Measurements from ENCODE around the gene GRHPR. TPM values are rescaled to one million over a fixed set of nuclear protein-coding genes. Genes with fewer than 3 reads are reported as not detected.

Gene GRHPR
- total and polyA plus RNA-seq, 2 of the 8 experiments (the other 6 are each of a cell fraction or from before 2014, with no cell fraction given), result 97.0 to 201 TPM

GRCh38 chr9:37395229-37395628 lies 27.3 kb upstream of the GRHPR start:
- DNase-seq (ENCODE audit: low read depth in 1 of 2, low spot score in 2 of 2), result no peak
- Histone ChIP-seq H2AK5ac (ENCODE audit: low read depth, low read length) (no peak overlapping the region), H4K8ac (ENCODE audit: extremely low read depth, insufficient read depth, low read length) (no peak overlapping the region; the same call in 1 of the 2 replicates), H3K79me2 (ENCODE audit: control insufficient read depth in 1 of 2, insufficient read depth in 2 of 2, low read length in 2 of 2) (no peaks in the 10 kb centered on the region), H3K23me2 (ENCODE audit: low read depth, low read length) (no peaks in the 10 kb centered on the region), H2BK12ac (ENCODE audit: low read depth, low read length) (no peak overlapping the region), H3K27ac (ENCODE audit: low read depth, low read length) (no peak overlapping the region), H3K4me3 (ENCODE audit: extremely low read depth in 1 of 4, insufficient read depth in 2 of 4, low read depth in 3 of 4, low read length in 4 of 4) (no peak overlapping the region), H2BK15ac (ENCODE audit: low read length) (no peak overlapping the region), H4K20me1 (replicated peaks in 1 of 2; ENCODE audit: control insufficient read depth in 1 of 2, insufficient read depth in 2 of 2, low read length in 2 of 2) (no peaks in the 10 kb centered on the region), H3K9ac (replicated peaks in 1 of 4; ENCODE audit: extremely low read depth in 1 of 4, low read depth in 3 of 4, low read length in 3 of 4) (no peak overlapping the region), H3K4me1 (replicated peaks in 1 of 4; ENCODE audit: control insufficient read depth in 3 of 4, insufficient read depth in 4 of 4, low read length in 3 of 4) (no peaks in the 10 kb centered on the region; a peak in 1 of 7 replicates), H3K36me3 (ENCODE audit: control insufficient read depth in 2 of 4, insufficient read depth in 4 of 4, low read length in 3 of 4) (no peaks in the 10 kb centered on the region), H3K9me3 (ENCODE audit: insufficient read depth in 2 of 2, low read depth in 1 of 2, low read length in 1 of 2) (no peaks in the 10 kb centered on the region), H2BK20ac (ENCODE audit: low read length) (no peak overlapping the region), H3K4ac (replicated peaks; ENCODE audit: insufficient read length, low read depth, low read length) (no peak overlapping the region), H3K4me2 (ENCODE audit: insufficient read depth in 1 of 2, low read depth in 2 of 2, low read length in 2 of 2) (no peak overlapping the region), H3K14ac (ENCODE audit: insufficient read length) (no peak overlapping the region), H4K5ac (ENCODE audit: insufficient read length, low read depth, low read length) (no peak overlapping the region), H2AFZ (ENCODE audit: low read length) (no peak overlapping the region), H3K27me3 (replicated peaks in 1 of 4; ENCODE audit: control insufficient read depth in 3 of 4, extremely low read depth in 1 of 4, insufficient read depth in 3 of 4, low read length in 3 of 4) (no peaks in the 10 kb centered on the region), H3K18ac (ENCODE audit: extremely low read depth, low read length) (no peak overlapping the region; the same call in 1 of the 2 replicates), H3K23ac (ENCODE audit: insufficient read length) (no peak overlapping the region), H3K56ac (replicated peaks; ENCODE audit: insufficient read length, low read depth, low read length) (no peak overlapping the region), H2BK120ac (replicated peaks; ENCODE audit: low read depth, low read length) (no peak overlapping the region), H2BK5ac (ENCODE audit: low read depth, low read length) (no peak overlapping the region), H3K79me1 (ENCODE audit: low read depth, low read length) (no peaks in the 10 kb centered on the region), H4K91ac (replicated peaks; ENCODE audit: insufficient read length, low read length) (no peak overlapping the region)
- 78% methylated on average over 12 of the region's 12 CpGs; no CpG with 5 or more reads in 1 of the 2 experiments for WGBS, 2 experiments (ENCODE audit: extremely low coverage in 1 of 2, insufficient coverage in 1 of 2, insufficient read length in 1 of 2, insufficient replicate concordance in 2 of 2, low coverage in 1 of 2, low lambda C conversion rate in 2 of 2, missing lambda C conversion rate in 1 of 2)
- TF ChIP-seq GTF2F1 (IDR thresholded peaks at IDR 0.05; ENCODE audit: borderline replicate concordance, low read depth, low read length), result no peak
- no peak for TF ChIP-seq CTBP2 (IDR thresholded peaks at IDR 0.05; ENCODE audit: borderline replicate concordance, insufficient read depth, insufficient read length, low read length)
- TF ChIP-seq JUND (IDR thresholded peaks at IDR 0.05; ENCODE audit: low read length), result no peak
- TF ChIP-seq CBX8 (IDR thresholded peaks at IDR 0.05; ENCODE audit: borderline replicate concordance, low read depth, low read length), result no peak
- no peak for TF ChIP-seq SAP30 (IDR thresholded peaks at IDR 0.05; ENCODE audit: insufficient read depth, insufficient replicate concordance, low read length)
- TF ChIP-seq POLR2AphosphoS5 (IDR thresholded peaks at IDR 0.05; ENCODE audit: low read depth, low read length), result no peak
- no peak for TF ChIP-seq ATF3 (IDR thresholded peaks at IDR 0.05; ENCODE audit: insufficient read depth, low read depth, low read length)
- no peak for TF ChIP-seq SP1 (IDR thresholded peaks at IDR 0.05; ENCODE audit: low read depth, low read length)
- FAIRE-seq, result no peak
- CTCF ChIA-PET (ENCODE audit: partially characterized antibody), result interaction anchor here (0.8 to 2.8 kb wide), 9 partner anchors 10 to 522 kb away, joined by 3 to 9 read pairs (median 4); no protein-coding TSS in a partner anchor
- POLR2A ChIA-PET (ENCODE audit: partially characterized antibody), result interaction anchor here (0.6 to 1.2 kb wide), 2 partner anchors 27 to 1204 kb away, joined by 3 read pairs; partner anchors contain the start of gene GRHPR

Measured in H1 (cell line).